Measurements from ENCODE around the gene TAPBP. TPM values are rescaled to one million over a fixed set of nuclear protein-coding genes. Genes with fewer than 3 reads are reported as not detected.

Gene TAPBP
- total and polyA plus RNA-seq, 2 donors (not counting 1 experiment from before 2014, with no cell fraction given): 50.3 to 56.0 TPM

- H2AFZ ChIP-seq (ENCODE audit: low read length): no peak overlapping the region
- no peaks in the 10 kb centered on the region for H3K27me3 ChIP-seq (ENCODE audit: control insufficient read depth, insufficient read depth, low read length)
- no peak overlapping the region for H3K4me3 ChIP-seq (replicated peaks in 1 of 4; ENCODE audit: control extremely low read depth in 1 of 4, insufficient read depth in 1 of 4, low read depth in 3 of 4, low read length in 4 of 4)
- no peak overlapping the region for H3K9ac ChIP-seq (ENCODE audit: insufficient read depth, low read length)
- H3K4me1 ChIP-seq (ENCODE audit: control insufficient read depth, extremely low read depth, insufficient read depth, low read length): no peaks in the 10 kb centered on the region
- no peaks in the 10 kb centered on the region for H3K9me3 ChIP-seq (ENCODE audit: control insufficient read depth, insufficient read depth, low read depth, low read length)
- no peak for DNase-seq (ENCODE audit: low read depth in 2 of 2)
- TF ChIP-seq CTCF (conservative IDR thresholded peaks at IDR 0.05 in 1 of 2, IDR thresholded peaks at IDR 0.05 in 1 of 2; ENCODE audit: low read depth in 1 of 2, low read length in 2 of 2) (no peak), EZH2 (IDR thresholded peaks at IDR 0.05; ENCODE audit: low read length, missing control alignments) (no peak)
- H3K27ac ChIP-seq (ENCODE audit: insufficient read depth, low read length): no peak overlapping the region
- H3K36me3 ChIP-seq (ENCODE audit: control insufficient read depth, insufficient read depth, low read length): no peaks in the 10 kb centered on the region
- H3K4me2 ChIP-seq (ENCODE audit: extremely low read depth, insufficient read depth, low read length): no peak overlapping the region
- no peaks in the 10 kb centered on the region for H3K79me2 ChIP-seq (ENCODE audit: control insufficient read depth, insufficient read depth, low read length)
- H4K20me1 ChIP-seq (ENCODE audit: control insufficient read depth, extremely low read depth, insufficient read depth, low read length): no peaks in the 10 kb centered on the region
Observed at GRCh38 chr6:33333666-33334065, 19.8 kb upstream of the TAPBP start.

- Histone ChIP-seq H3K4me3 (replicated peaks in 1 of 4; ENCODE audit: control extremely low read depth in 1 of 4, insufficient read depth in 1 of 4, low read depth in 3 of 4, low read length in 4 of 4) (no peak overlapping the region), H3K4me2 (ENCODE audit: extremely low read depth, insufficient read depth, low read length) (no peak overlapping the region), H4K20me1 (ENCODE audit: control insufficient read depth, extremely low read depth, insufficient read depth, low read length) (no peaks in the 10 kb centered on the region), H3K27ac (ENCODE audit: insufficient read depth, low read length) (no peak overlapping the region), H2AFZ (ENCODE audit: low read length) (no peak overlapping the region), H3K4me1 (ENCODE audit: control insufficient read depth, extremely low read depth, insufficient read depth, low read length) (no peaks in the 10 kb centered on the region), H3K27me3 (ENCODE audit: control insufficient read depth, insufficient read depth, low read length) (no peaks in the 10 kb centered on the region), H3K9ac (ENCODE audit: insufficient read depth, low read length) (no peak overlapping the region), H3K9me3 (ENCODE audit: control insufficient read depth, insufficient read depth, low read depth, low read length) (no peaks in the 10 kb centered on the region), H3K36me3 (ENCODE audit: control insufficient read depth, insufficient read depth, low read length) (no peaks in the 10 kb centered on the region), H3K79me2 (ENCODE audit: control insufficient read depth, insufficient read depth, low read length) (no peaks in the 10 kb centered on the region)
- TF ChIP-seq EZH2 (IDR thresholded peaks at IDR 0.05; ENCODE audit: low read length, missing control alignments) (no peak), CTCF (conservative IDR thresholded peaks at IDR 0.05 in 1 of 2, IDR thresholded peaks at IDR 0.05 in 1 of 2; ENCODE audit: low read depth in 1 of 2, low read length in 2 of 2) (no peak)
- DNase-seq (ENCODE audit: low read depth in 2 of 2): no peak
Observed at GRCh38 chr6:33330736-33331135, 16.9 kb upstream of the TAPBP start.

- Histone ChIP-seq H3K4me1 (ENCODE audit: control insufficient read depth, extremely low read depth, insufficient read depth, low read length) (no peaks in the 10 kb centered on the region), H3K27me3 (ENCODE audit: control insufficient read depth, insufficient read depth, low read length) (no peaks in the 10 kb centered on the region), H3K36me3 (ENCODE audit: control insufficient read depth, insufficient read depth, low read length) (no peaks in the 10 kb centered on the region), H3K4me2 (ENCODE audit: extremely low read depth, insufficient read depth, low read length) (no peak overlapping the region), H2AFZ (ENCODE audit: low read length) (no peak overlapping the region), H3K9me3 (ENCODE audit: control insufficient read depth, insufficient read depth, low read depth, low read length) (no peaks in the 10 kb centered on the region), H3K4me3 (replicated peaks in 1 of 4; ENCODE audit: control extremely low read depth in 1 of 4, insufficient read depth in 1 of 4, low read depth in 3 of 4, low read length in 4 of 4) (no peak overlapping the region), H3K9ac (ENCODE audit: insufficient read depth, low read length) (no peak overlapping the region), H3K79me2 (ENCODE audit: control insufficient read depth, insufficient read depth, low read length) (no peaks in the 10 kb centered on the region), H4K20me1 (ENCODE audit: control insufficient read depth, extremely low read depth, insufficient read depth, low read length) (no peaks in the 10 kb centered on the region), H3K27ac (ENCODE audit: insufficient read depth, low read length) (no peak overlapping the region)
- TF ChIP-seq EZH2 (IDR thresholded peaks at IDR 0.05; ENCODE audit: low read length, missing control alignments) (no peak), CTCF (conservative IDR thresholded peaks at IDR 0.05 in 1 of 2, IDR thresholded peaks at IDR 0.05 in 1 of 2; ENCODE audit: low read depth in 1 of 2, low read length in 2 of 2) (no peak)
- no peak for DNase-seq (ENCODE audit: low read depth in 2 of 2)
Observed at GRCh38 chr6:33329058-33329457, 15.2 kb upstream of the TAPBP start.

All from fibroblast of lung (primary cell).